Astrocyte of the cerebellum (primary cell): ENCODE results near the gene KCNH5.

Experiments
- DNase-seq: peaks from one replicate; pipeline ENCODE4 v3.0.0-alpha.2; 2011; ENCODE audit warnings: low read depth
- H3K4me3 ChIP-seq: 2 replicates; pipeline ENCODE4 v1.5.1; 2011; ENCODE audit warnings: mild to moderate bottlenecking, low read depth, low read length, moderate library complexity
- in situ Hi-C: cut with HindIII; loops from 2 replicates; pipeline ENCODE4 v1.10.0; 2017; ENCODE audit warnings: low sequenced_read_pairs
- TF ChIP-seq, protein P1 (sequence below): IDR thresholded peaks from 2 replicates; pipeline ENCODE4 v1.5.1; 2012; ENCODE audit warnings: low read length, low read depth, moderate library complexity, mild to moderate bottlenecking; ENCODE audit errors: missing control alignments

KCNH5 gene

GRCh38 chr14:62661818-62662217 lies 383.4 kb downstream of the KCNH5 start:
- no peak overlapping the region for H3K4me3 ChIP-seq
- TF ChIP-seq, protein P1, sequence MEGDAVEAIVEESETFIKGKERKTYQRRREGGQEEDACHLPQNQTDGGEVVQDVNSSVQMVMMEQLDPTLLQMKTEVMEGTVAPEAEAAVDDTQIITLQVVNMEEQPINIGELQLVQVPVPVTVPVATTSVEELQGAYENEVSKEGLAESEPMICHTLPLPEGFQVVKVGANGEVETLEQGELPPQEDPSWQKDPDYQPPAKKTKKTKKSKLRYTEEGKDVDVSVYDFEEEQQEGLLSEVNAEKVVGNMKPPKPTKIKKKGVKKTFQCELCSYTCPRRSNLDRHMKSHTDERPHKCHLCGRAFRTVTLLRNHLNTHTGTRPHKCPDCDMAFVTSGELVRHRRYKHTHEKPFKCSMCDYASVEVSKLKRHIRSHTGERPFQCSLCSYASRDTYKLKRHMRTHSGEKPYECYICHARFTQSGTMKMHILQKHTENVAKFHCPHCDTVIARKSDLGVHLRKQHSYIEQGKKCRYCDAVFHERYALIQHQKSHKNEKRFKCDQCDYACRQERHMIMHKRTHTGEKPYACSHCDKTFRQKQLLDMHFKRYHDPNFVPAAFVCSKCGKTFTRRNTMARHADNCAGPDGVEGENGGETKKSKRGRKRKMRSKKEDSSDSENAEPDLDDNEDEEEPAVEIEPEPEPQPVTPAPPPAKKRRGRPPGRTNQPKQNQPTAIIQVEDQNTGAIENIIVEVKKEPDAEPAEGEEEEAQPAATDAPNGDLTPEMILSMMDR: no peak
- in situ Hi-C loops: no loop called here
- DNase-seq: no peak

DNA sequence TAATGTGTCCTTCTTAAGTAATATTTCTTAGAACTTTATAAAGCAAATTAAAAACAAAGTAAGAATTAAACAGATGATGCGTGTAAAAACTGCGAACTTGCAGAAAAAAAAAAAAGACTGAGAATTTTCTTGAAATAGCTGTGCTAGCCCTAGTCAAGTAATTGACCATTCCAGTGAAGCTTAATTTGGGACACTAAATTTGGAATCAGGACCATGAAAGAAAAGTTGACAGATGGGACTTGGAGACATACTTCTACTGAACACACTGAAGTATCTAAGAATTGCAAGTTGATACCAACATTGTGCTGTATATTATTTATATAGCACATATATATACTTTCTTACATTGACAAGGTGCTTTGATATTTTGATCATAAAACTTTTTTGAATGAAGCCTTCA lies 386.6 kb downstream of the KCNH5 start:
- in situ Hi-C loops: no loop called here

DNA sequence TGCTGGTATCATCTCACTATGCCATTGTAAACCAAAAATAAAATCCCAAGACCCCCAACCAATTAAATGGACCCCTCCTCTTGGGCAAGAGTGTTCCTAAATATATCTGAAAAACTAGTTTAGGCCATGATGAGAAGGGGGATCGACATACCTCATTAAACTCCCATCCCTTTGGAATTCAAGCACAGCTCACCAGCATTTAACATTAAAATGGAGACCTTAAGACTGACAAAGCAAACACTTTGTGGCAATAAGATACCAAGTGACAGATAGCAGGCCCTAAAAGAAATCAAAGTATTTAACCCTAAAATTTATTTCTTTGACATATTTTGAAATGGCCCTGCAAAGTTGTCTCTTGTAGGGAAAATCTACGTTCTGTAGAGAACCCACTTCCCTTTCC lies 387.9 kb downstream of the KCNH5 start:
- DNase-seq: no peak
- in situ Hi-C loops: no loop called here
- no peak overlapping the region for H3K4me3 ChIP-seq
- TF ChIP-seq, protein P1: no peak

More for the DNA sequence above, 386.6 kb downstream of the KCNH5 start:
- TF ChIP-seq, protein P1: no peak
- DNase-seq: no peak
- H3K4me3 ChIP-seq: no peak overlapping the region

DNA sequence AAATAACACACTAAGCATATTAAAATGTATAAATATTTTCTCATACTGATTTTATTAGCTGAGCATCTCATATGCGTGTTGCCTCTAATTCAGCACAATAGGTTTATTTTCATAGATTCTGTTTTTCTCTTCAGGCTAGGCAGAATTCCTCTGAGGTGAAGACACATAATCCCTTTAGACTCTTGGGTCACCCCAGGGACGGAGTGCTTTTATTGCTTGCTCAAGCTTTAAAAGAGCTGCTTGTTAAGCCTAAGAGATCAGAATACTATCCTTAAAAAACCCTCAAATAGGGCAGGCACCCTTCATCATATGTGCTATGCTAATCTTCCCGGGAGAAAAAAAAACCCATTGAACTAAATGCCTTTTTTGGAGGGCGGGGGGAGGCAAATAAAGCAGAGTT lies 390.1 kb downstream of the KCNH5 start:
- TF ChIP-seq, protein P1: no peak
- in situ Hi-C loops: no loop called here
- DNase-seq: no peak
- no peak overlapping the region for H3K4me3 ChIP-seq

DNA sequence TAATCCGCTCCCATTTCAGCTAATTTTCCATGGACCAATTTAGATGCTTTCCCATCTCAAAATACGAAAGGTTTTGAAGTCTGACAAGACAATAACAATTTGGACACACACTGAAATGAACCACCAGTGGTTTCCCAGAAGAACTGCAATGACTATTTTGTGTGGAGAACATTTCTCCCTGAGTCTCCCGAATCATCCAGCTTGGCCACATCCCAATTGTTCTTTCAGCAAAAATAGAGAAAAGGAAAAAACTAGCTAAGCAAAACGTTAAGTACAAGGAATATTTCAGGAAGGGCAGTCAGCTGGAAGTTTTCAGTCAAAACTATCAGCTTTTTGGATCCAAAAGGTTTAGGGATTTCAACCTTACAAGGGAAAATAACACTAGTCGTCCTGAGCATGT lies 390.6 kb downstream of the KCNH5 start:
- TF ChIP-seq, protein P1: no peak
- in situ Hi-C loops: no loop called here
- peak; percentile 2 for DNase-seq

More for the DNA sequence above, 390.6 kb downstream of the KCNH5 start:
- no peak overlapping the region for H3K4me3 ChIP-seq
